Left ventricle myocardium inferior (tissue), 1 donor: ENCODE data around the gene FAM181A. TPM values are rescaled to one million over a fixed set of nuclear protein-coding genes. Genes with fewer than 3 reads are reported as not detected.

Source experiments
- DNase-seq: peaks from one replicate; pipeline ENCODE4 v3.0.0-alpha.2; 2020
- H3K27ac ChIP-seq: fragments of 200-600 bp; replicated peaks from 2 replicates; pipeline ENCODE4 v1.8.0; 2021
- H3K27me3 ChIP-seq: fragments of 200-600 bp; 2 replicates; pipeline ENCODE4 v1.8.0; 2021; ENCODE audit warnings: low read depth
- H3K36me3 ChIP-seq: fragments of 200-600 bp; 2 replicates; pipeline ENCODE4 v1.8.0; 2021
- H3K4me1 ChIP-seq: fragments of 200-600 bp; 2 replicates; pipeline ENCODE4 v1.8.0; 2021
- H3K4me3 ChIP-seq: fragments of 200-600 bp; 2 replicates; pipeline ENCODE4 v1.8.0; 2021; ENCODE audit warnings: mild to moderate bottlenecking, moderate library complexity
- H3K9me3 ChIP-seq: fragments of 200-600 bp; replicated peaks from 2 replicates; pipeline ENCODE4 v1.8.0; 2021
- intact Hi-C: fragments of 100-400 bp; cut with micrococcal nuclease; formaldehyde crosslinking; loops from one replicate; pipeline ENCODE4 v1.11.0; 2022
- total RNA-seq: library from RNA; stranded (reverse); fragmentation: NEBNext Ultra II Directional; extraction: Animal tissue kit (Norgen Biotek cat#: 25700); gene quantifications from one replicate; pipeline ENCODE4 v1.2.1, GENCODE V29; 2021
- TF ChIP-seq, protein P1 (sequence below): fragments of 200-600 bp; IDR thresholded peaks from 2 replicates; pipeline ENCODE4 v1.8.0; 2021; ENCODE audit warnings: antibody characterized with exemption, mild to moderate bottlenecking, borderline replicate concordance
- donor health status: DM: no; HTN: yes; CAD: no; lungs with severe emphysema.

FAM181A gene
- total RNA-seq, 1 donor from 2014 or later, result not detected

GRCh38 chr14:93943930-93944329 lies 16.8 kb downstream of the FAM181A start:
- Histone ChIP-seq H3K36me3 (peaks cover 86% of the 10 kb centered on the region), H3K4me3 (no peak overlapping the region), H3K27me3 (peaks cover 8% of the 10 kb centered on the region), H3K27ac (peak overlapping the region; percentile 65), H3K9me3 (no peaks in the 10 kb centered on the region), H3K4me1 (peaks cover 67% of the 10 kb centered on the region)
- intact Hi-C loops, result loop anchor here (5.0 kb wide), 1 partner anchor 53 kb away; the partner anchor contains the start of gene CCDC197
- no peak for DNase-seq
- TF ChIP-seq, protein P1, sequence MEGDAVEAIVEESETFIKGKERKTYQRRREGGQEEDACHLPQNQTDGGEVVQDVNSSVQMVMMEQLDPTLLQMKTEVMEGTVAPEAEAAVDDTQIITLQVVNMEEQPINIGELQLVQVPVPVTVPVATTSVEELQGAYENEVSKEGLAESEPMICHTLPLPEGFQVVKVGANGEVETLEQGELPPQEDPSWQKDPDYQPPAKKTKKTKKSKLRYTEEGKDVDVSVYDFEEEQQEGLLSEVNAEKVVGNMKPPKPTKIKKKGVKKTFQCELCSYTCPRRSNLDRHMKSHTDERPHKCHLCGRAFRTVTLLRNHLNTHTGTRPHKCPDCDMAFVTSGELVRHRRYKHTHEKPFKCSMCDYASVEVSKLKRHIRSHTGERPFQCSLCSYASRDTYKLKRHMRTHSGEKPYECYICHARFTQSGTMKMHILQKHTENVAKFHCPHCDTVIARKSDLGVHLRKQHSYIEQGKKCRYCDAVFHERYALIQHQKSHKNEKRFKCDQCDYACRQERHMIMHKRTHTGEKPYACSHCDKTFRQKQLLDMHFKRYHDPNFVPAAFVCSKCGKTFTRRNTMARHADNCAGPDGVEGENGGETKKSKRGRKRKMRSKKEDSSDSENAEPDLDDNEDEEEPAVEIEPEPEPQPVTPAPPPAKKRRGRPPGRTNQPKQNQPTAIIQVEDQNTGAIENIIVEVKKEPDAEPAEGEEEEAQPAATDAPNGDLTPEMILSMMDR, result no peak

DNA sequence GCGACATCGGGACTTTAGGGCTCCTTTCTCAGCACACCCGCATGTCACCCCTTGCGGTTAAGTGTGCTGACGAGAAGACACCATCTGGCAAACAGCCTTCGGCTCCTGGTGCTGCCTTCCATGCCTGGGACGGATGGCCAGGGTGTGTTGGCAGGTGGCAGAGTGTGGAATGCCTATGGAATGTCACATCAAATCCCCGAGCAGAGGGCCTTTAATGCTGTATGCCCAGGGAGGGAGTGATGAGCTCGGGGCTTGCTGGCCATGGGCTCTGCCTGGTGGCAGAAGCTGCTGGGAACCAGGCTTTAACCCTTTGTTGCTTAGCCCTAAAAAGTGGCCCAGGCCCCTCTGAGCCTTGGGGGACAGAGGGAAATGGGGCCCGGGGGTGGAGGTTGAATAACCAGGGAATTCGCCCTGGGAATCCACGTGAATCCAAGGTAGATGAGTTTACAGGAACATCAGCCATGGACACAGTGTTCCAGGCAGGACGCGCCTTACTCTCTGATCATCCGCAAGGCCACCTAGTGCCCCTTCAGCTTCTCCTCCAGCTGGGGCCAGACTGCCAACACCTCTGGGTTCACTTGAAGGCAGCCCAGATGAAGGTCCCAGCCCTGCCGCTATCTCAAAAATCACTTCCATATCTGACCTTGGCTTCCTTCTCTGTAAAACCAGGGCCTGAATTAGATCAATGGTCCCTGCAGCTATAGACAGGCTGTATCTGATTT lies 17.4 kb downstream of the FAM181A start:
- peaks cover 2% of the 10 kb centered on the region for H3K27me3 ChIP-seq
- H3K4me1 ChIP-seq, result peaks cover 62% of the 10 kb centered on the region
- TF ChIP-seq, protein P1, result no peak
- H3K27ac ChIP-seq, result peak overlapping the region; percentile 65
- no peak for DNase-seq
- H3K36me3 ChIP-seq, result peaks cover 86% of the 10 kb centered on the region
- intact Hi-C loops, result loop anchor here (5.0 kb wide), 1 partner anchor 53 kb away; the partner anchor contains the start of gene CCDC197
- H3K4me3 ChIP-seq, result no peak overlapping the region
- no peaks in the 10 kb centered on the region for H3K9me3 ChIP-seq

GRCh38 chr14:93945070-93945399 lies 17.9 kb downstream of the FAM181A start:
- Histone ChIP-seq H3K36me3 (peaks cover 90% of the 10 kb centered on the region), H3K27me3 (no peaks in the 10 kb centered on the region), H3K4me3 (no peak overlapping the region), H3K4me1 (peaks cover 57% of the 10 kb centered on the region), H3K9me3 (no peaks in the 10 kb centered on the region), H3K27ac (peak overlapping the region; percentile 65)
- intact Hi-C loops, result no loop called here
- TF ChIP-seq, protein P1, result no peak
- no peak for DNase-seq

GRCh38 chr14:93946104-93946503 lies 19.0 kb downstream of the FAM181A start:
- H3K4me1 ChIP-seq, result peaks cover 54% of the 10 kb centered on the region

GRCh38 chr14:93946541-93947090 lies 19.5 kb downstream of the FAM181A start:
- no peaks in the 10 kb centered on the region for H3K9me3 ChIP-seq
- no peaks in the 10 kb centered on the region for H3K27me3 ChIP-seq
- intact Hi-C loops, result no loop called here
- no peak for DNase-seq
- TF ChIP-seq, protein P1, result no peak
- H3K4me3 ChIP-seq, result no peak overlapping the region
- peak overlapping the region; percentile 70 for H3K27ac ChIP-seq
- peaks cover 92% of the 10 kb centered on the region for H3K36me3 ChIP-seq
- peaks cover 53% of the 10 kb centered on the region for H3K4me1 ChIP-seq

More at GRCh38 chr14:93946104-93946503, 19.0 kb downstream of the FAM181A start:
- Histone ChIP-seq H3K9me3 (no peaks in the 10 kb centered on the region), H3K4me3 (no peak overlapping the region), H3K36me3 (peaks cover 90% of the 10 kb centered on the region), H3K27me3 (no peaks in the 10 kb centered on the region), H3K27ac (peak overlapping the region; percentile 70)
- intact Hi-C loops, result no loop called here
- TF ChIP-seq, protein P1, result no peak
- DNase-seq, result no peak
